ENCODE data around the gene UNC50.
"Not testable (repeated sequence)": the region's sequence is repeated elsewhere in the genome, so short reads cannot be mapped to it uniquely, and the experiment has no call there.

UNC50 gene

GRCh38 chr2:98608962-98609604 is 694 bp downstream of the UNC50 start:
- DNase-seq (ENCODE audit: low read depth, low spot score): no peak

DNA sequence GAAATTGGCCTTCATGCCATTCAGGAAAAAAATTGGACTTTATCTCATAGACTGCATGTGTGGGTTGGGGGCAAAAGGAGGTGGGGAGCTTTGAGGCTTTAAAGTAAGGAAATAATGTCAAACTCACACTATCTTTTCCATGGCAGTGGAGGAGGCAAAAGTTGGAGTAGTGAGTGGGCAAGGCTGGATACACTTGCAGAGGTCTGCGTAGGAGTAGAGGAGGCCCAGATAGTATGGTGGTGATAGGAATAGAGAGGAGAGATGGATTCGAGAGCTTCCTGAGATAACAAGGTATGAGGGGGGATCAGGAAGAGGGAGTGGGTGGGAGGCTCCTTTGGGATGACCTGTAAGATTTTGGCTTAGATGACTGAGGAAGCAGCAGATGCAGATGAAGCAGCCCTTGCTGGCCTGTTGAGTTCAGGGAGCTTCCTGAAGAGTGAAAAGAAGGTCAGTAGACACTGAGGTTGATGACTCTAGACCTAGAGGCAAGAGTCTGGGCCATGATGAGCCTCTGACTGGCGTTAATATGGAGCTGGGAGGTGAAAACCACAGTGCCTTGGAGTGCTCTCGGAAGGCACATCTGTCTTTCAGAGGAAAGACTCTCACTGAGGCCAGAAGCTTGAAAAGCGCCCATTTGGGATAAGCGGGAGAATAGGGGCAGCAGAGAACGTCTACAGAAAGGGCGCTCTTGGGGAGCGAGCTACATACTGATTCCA is 5.8 kb downstream of the UNC50 start:
- no peak for DNase-seq (ENCODE audit: low read depth, low spot score)

GRCh38 chr2:98615481-98615880 is 7.1 kb downstream of the UNC50 start:
- DNase-seq (ENCODE audit: low read depth, low spot score): no peak

GRCh38 chr2:98617149-98617548 is 8.8 kb downstream of the UNC50 start:
- DNase-seq (ENCODE audit: low read depth, low spot score): no peak

GRCh38 chr2:98623657-98624056 is 15.3 kb downstream of the UNC50 start:
- no peak for DNase-seq (ENCODE audit: low read depth, low spot score)

GRCh38 chr2:98632351-98632750 is 24.0 kb downstream of the UNC50 start:
- DNase-seq (ENCODE audit: low read depth, low spot score): no peak

DNA sequence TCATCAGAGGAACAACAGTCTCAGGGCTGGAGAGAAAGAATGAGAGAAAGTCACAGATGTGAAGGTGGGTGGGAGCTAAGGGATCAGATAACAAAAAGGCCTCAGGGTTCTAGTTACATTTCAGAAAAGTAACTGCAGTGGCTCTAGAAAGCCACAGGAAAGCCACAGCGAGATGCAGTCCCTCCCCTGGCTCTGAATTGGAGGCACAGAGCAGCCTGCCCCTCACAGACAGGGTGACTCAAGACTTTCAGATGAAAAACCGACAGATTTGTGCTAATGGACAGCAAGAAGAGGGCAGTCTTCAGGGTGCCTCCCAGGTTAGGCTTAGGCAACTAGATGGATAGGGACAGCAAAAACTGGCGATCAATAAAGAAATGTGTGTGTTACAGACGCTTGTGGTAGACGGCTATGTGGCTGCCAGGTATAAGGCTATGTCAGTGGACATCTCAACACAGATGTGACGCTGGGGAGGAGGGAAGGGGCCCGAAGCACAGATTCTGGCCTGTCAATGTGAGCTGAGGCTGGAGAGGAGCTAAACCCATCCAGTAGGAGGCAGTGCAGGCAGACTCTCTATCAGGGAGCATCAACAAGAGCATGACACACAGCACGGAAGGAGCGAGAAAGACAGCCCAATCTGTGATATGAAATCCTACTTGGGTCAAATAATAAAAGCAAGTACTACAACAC is 26.2 kb downstream of the UNC50 start:
- DNase-seq (ENCODE audit: low read depth, low spot score): no peak

GRCh38 chr2:98637401-98638147 is 29.2 kb downstream of the UNC50 start:
- DNase-seq (ENCODE audit: low read depth, low spot score): no peak

GRCh38 chr2:98643496-98644100 is 35.2 kb downstream of the UNC50 start:
- no peak for DNase-seq (ENCODE audit: low read depth, low spot score)

DNA sequence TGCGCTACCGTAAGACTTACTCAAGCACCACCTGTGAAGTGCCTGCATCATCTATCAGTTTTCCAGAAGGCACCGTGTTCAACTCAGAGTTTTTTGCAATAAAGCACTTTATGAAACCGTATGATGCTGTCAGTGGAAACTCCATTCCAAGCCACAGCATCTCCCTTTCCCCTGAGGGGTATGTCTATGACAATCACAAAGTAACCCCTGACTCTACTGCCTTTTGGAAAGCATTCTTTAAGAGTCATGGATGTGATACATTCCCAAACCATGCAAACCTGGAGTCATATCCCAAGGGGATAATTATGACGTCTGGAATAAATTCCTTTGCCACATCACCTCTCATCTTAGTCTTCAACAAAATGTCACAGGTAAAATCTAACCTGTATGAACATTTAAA is 39.2 kb downstream of the UNC50 start:
- DNase-seq (ENCODE audit: low read depth, low spot score): no peak

- no peak for DNase-seq (ENCODE audit: low read depth, low spot score)
These were observed 40.1 kb downstream of the UNC50 start for GRCh38 chr2:98648451-98648850.

DNA sequence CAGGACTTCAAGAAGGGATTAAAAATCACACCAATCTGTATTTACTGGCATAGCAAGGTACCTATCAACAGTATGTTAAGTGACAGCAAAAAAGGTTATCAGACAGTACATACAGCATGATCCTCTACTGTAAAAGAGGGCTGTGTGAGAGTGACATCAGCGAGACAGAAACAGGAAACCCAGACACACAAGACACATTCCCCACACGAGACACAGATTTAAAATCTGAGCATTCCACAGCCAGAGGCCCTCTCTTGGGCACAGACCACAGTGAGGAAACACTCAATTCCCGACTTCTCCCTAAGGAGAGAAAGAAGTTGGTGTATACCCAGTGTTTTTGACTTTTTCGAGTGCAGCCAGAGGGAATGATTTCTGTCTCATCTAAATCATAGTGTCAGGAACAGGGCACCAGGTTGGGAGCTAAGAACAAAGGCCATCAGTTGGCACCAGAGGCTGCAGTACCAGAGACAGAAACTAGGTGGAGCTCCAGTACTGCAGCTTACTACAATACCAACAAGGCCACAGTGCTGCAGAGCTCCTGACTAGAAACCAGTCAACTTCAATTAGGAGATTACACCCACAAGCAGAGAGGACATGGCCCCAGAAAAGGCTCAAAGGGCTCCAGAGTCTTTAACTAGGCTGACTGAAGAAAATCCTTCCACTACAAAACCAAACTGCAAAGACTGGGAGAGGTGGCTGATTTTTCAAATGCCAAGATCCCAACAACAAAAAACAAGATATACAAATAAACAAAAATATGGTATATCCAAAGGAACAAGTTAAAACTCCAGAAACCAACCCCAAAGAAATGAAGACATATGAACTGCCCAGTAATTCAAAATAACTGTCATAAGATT is 41.0 kb downstream of the UNC50 start:
- peak; percentile 68 for DNase-seq (ENCODE audit: low read depth, low spot score)

GRCh38 chr2:98649992-98650375 is 41.6 kb downstream of the UNC50 start:
- no peak for DNase-seq (ENCODE audit: low read depth, low spot score)

- DNase-seq (ENCODE audit: low read depth, low spot score): no peak
These were observed 42.6 kb downstream of the UNC50 start for GRCh38 chr2:98650998-98651397.

GRCh38 chr2:98654699-98655495 is 46.5 kb downstream of the UNC50 start:
- no peak for DNase-seq (ENCODE audit: low read depth, low spot score)

DNA sequence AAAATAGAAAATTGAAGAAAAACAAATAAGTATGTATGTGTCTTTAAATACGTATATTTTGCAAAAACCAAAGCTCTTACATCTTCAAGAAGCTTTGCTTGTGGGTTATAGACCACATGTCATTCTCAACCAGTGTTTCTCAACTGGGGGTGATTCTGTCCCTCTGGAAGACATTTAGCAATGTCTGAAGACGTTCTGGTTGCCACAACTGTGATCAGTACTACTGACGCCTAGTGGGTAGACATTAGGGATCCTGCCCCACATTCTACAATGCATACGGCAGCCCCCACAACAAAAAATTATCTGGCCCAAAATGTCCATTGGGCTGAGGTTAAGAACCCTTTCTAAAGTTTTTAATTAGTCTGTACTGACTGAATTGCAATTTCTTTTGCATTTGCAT is 48.4 kb downstream of the UNC50 start:
- no peak for DNase-seq (ENCODE audit: low read depth, low spot score)

GRCh38 chr2:98658816-98659490 is 50.6 kb downstream of the UNC50 start:
- DNase-seq (ENCODE audit: low read depth, low spot score): no peak

DNA sequence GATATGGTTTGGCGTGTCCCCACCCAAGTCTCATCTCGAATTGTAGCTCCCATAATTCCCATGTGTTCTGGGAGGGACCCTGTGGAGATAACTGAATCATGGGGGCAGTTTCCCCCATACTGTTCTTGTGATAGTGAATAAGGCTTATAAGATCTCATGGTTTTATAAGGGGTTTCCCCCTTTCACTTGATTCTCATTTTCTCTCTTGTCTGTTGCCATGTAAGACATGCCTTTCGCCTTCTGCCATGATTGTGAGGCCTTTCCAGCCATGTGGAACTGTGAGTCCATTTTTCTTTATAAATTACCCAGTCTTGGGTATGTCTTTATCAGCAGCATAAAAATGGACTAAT is 51.1 kb downstream of the UNC50 start:
- not testable (repeated sequence) for DNase-seq (ENCODE audit: low read depth, low spot score)

GRCh38 chr2:98663511-98664090 is 55.2 kb downstream of the UNC50 start:
- DNase-seq (ENCODE audit: low read depth, low spot score): no peak

Data from activated naive CD8-positive, alpha-beta T cell treated with anti-CD3 and anti-CD28 coated beads, Interleukin-2, amount 50 U/mL, for 16 hours (primary cell).